MCF 10A (cell line): Measurements from ENCODE around the gene RALB. TPM values are rescaled to one million over a fixed set of nuclear protein-coding genes. Genes with fewer than 3 reads are reported as not detected.

ENCODE experiments used
- BruUV-seq: library from RNA; stranded (reverse); fragments of 400-500 nt; replicated peaks from 2 replicates; lab custom pipeline; 2021; lab: Mats Ljungman, UMichigan
- CTCF ChIA-PET: fragments of 300-600 bp; sonication (Branson Sonifier 250); formaldehyde crosslinking; extraction: SDS; loops from one replicate; lab custom pipeline; 2021; ENCODE audit warnings: antibody characterized with exemption, inconsistent platforms; lab: Yijun Ruan, JAX
- POLR2A ChIA-PET: fragments of 300-600, 350-650 bp; sonication (Branson Sonifier 250); formaldehyde crosslinking; extraction: SDS; loops from one replicate; lab custom pipeline; 2020; ENCODE audit warnings: antibody characterized with exemption, inconsistent platforms; lab: Yijun Ruan, JAX
- DNase-seq: peaks from one replicate; pipeline ENCODE4 v3.0.0-alpha.2; 2018; ENCODE audit not compliant: unreplicated experiment
- H3K27ac Mint-ChIP-seq: one replicate; pipeline ENCODE4 v1.8.0; 2022; ENCODE audit warnings: mild to moderate bottlenecking, low read depth, mixed read lengths; ENCODE audit not compliant: unreplicated experiment
- H3K27me3 Mint-ChIP-seq: one replicate; pipeline ENCODE4 v1.8.0; 2022; ENCODE audit warnings: mixed read lengths; ENCODE audit not compliant: insufficient read depth, unreplicated experiment
- H3K36me3 Mint-ChIP-seq: one replicate; pipeline ENCODE4 v1.8.0; 2022; ENCODE audit warnings: mild to moderate bottlenecking, moderate library complexity, mixed read lengths; ENCODE audit not compliant: insufficient read depth, unreplicated experiment
- H3K4me1 Mint-ChIP-seq: one replicate; pipeline ENCODE4 v1.8.0; 2022; ENCODE audit warnings: mixed read lengths; ENCODE audit not compliant: insufficient read depth, unreplicated experiment
- H3K4me3 Mint-ChIP-seq: one replicate; pipeline ENCODE4 v1.8.0; 2022; ENCODE audit warnings: mild to moderate bottlenecking, moderate library complexity, mixed read lengths; ENCODE audit not compliant: unreplicated experiment
- H3K9me3 Mint-ChIP-seq: one replicate; pipeline ENCODE4 v1.8.0; 2022; ENCODE audit warnings: mixed read lengths; ENCODE audit not compliant: unreplicated experiment
- CTCF ChIP-seq: fragments of 200-600 bp; IDR thresholded peaks from one replicate; pipeline ENCODE4 v1.8.0; 2022; ENCODE audit warnings: antibody characterized with exemption, mild to moderate bottlenecking; ENCODE audit not compliant: unreplicated experiment
- intact Hi-C: fragments of 100-400 bp; cut with micrococcal nuclease; formaldehyde crosslinking; loops from 2 replicates; pipeline ENCODE4 v1.14.1; 2022
- total RNA-seq: library from RNA; stranded (reverse); gene quantifications from 2 replicates; pipeline ENCODE4 v1.2.3, GENCODE V29; 2022

The RALB gene
- total RNA-seq, 1 experiment from 2014 or later, result 37.4 TPM

DNA sequence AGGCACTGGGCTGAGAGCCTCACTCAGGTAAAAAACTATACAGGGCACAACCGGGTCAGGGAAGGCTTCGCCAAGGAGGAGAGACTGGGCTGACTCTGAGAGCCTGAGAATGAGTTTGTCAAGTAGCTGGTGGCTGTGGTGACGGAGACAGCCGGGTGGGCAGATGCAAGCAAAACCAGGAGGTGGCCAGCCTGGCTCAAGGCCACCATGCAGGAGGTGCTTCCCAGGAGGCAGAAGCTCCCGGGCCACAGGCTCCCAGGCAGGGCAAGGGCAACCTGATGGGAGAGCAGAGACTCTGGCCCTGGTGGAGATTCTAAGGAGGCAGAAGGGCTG lies 90.4 kb downstream of the RALB start:
- Mint-ChIP-seq H3K36me3 (no peaks in the 10 kb centered on the region), H3K4me1 (peaks cover 11% of the 10 kb centered on the region), H3K27me3 (peaks cover 12% of the 10 kb centered on the region), H3K4me3 (peak overlapping the region; percentile 4), H3K9me3 (no peaks in the 10 kb centered on the region), H3K27ac (no peak overlapping the region)
- BruUV-seq, result no TSS peak
- ChIA-PET POLR2A (interaction anchor here (0.9 kb wide), 1 partner anchor 162 kb away, joined by 3 read pairs; no protein-coding TSS in a partner anchor), CTCF (interaction anchor here (0.6 to 3.1 kb wide), 8 partner anchors 9 to 337 kb away, joined by 3 to 14 read pairs (median 4); no protein-coding TSS in a partner anchor)
- no peak for TF ChIP-seq CTCF
- DNase-seq, result no peak
- intact Hi-C loops, result loop anchor here (1.0 kb wide), 3 partner anchors 178 to 337 kb away; no protein-coding TSS in a partner anchor

DNA sequence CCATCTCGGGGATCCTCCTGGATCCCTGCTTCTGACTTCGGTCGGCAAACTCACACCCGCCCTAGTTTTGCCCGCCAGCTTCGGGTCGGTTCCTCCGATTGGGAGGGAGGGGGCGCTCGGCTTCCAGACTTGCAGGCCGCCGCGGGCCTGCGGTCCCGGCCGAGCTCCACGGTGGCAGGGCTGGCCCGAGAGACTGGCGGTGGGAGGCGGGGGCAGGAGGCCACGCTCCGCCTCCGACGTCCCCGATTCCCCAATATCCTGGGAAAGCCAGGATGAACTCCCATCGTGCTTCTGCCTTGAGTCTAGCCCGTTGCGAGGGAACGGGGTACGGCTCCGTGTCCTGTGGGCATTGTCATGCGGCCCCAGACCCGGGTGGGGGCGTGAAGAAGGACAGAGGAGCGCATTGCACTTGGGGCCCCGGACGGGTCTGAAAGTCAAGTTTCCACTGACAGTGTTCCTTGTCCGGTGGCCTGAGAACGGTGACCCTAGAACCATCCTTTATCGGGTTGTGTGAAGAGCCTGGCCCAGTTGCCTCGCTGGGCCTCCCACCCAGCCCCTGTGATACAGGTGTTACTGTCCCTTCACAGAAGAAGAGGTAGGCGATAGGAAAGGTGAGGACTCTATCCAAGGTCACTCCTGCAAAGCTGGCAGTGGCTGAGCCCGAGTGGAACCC lies 90.9 kb downstream of the RALB start:
- H3K36me3 Mint-ChIP-seq, result no peaks in the 10 kb centered on the region
- ChIA-PET POLR2A (interaction anchor here (0.6 to 0.9 kb wide), 2 partner anchors 163 to 610 kb away, joined by 3 read pairs; no protein-coding TSS in a partner anchor), CTCF (interaction anchor here (0.6 to 3.1 kb wide), 7 partner anchors 9 to 337 kb away, joined by 3 to 14 read pairs (median 4); no protein-coding TSS in a partner anchor)
- peak overlapping the region; percentile 4 for H3K4me3 Mint-ChIP-seq
- no peak overlapping the region for H3K27ac Mint-ChIP-seq
- no peaks in the 10 kb centered on the region for H3K9me3 Mint-ChIP-seq
- peaks cover 12% of the 10 kb centered on the region for H3K27me3 Mint-ChIP-seq
- intact Hi-C loops, result loop anchor here (1.0 kb wide), 3 partner anchors 178 to 337 kb away; no protein-coding TSS in a partner anchor
- peak; percentile 70 for DNase-seq
- H3K4me1 Mint-ChIP-seq, result peaks cover 6% of the 10 kb centered on the region
- BruUV-seq, result no TSS peak
- peak; percentile 84 for TF ChIP-seq CTCF

Other genes starting within 250 kb of the RALB start
- 19.0 and 22.8 TPM in 2 replicates for gene EPB41L5, start 239.8 kb upstream of the RALB start, total RNA-seq
- gene TMEM185B, start 29.5 kb upstream of the RALB start, total RNA-seq, result 40.9 and 45.0 TPM in 2 replicates
- gene INHBB, start 93.3 kb downstream of the RALB start, total RNA-seq, result 0.10 and 0.16 TPM in 2 replicates